Keratinocyte (primary cell): Measurements from ENCODE around the gene MTSS2.

Experiments
- CTCF ChIP-seq, 3 experiments: IDR thresholded peaks in 1 of 3; conservative IDR thresholded peaks in 1 of 3; optimal IDR thresholded peaks in 1 of 3; 2 replicates in 2 of 3; 3 replicates in 1 of 3; pipeline versions ENCODE3 to v1.5.1; 2011; ENCODE audit warnings: low read length in 3 of 3, mild to moderate bottlenecking in 3 of 3, moderate library complexity in 2 of 3, control low read depth in 1 of 3, inconsistent platforms in 1 of 3; ENCODE audit not compliant: insufficient read depth in 2 of 3; ENCODE audit errors: extremely low read depth in 1 of 3
- EZH2 ChIP-seq: IDR thresholded peaks from one replicate; pipeline ENCODE4 v1.6.1; 2012; ENCODE audit warnings: inconsistent platforms, mild to moderate bottlenecking, low read length, moderate library complexity

- TF ChIP-seq CTCF (optimal IDR thresholded peaks at IDR 0.05 in 1 of 3, IDR thresholded peaks at IDR 0.05 in 1 of 3, conservative IDR thresholded peaks at IDR 0.05 in 1 of 3; ENCODE audit: extremely low read depth in 1 of 3, insufficient read depth in 2 of 3, low read length in 3 of 3) (no peak), EZH2 (no peak)
Measured at GRCh38 chr16:70701596-70701995, 15.7 kb upstream of the MTSS2 start.
